Neuronal stem cell (in vitro differentiated cells): ENCODE measurements around the gene LPAR3.

ENCODE experiments used
- DNase-seq: peaks from one replicate; pipeline ENCODE4 v3.0.0-alpha.2; 2013; ENCODE audit warnings: low spot score
- H2AFZ ChIP-seq: one replicate; pipeline ENCODE4 v1.6.1; 2013; ENCODE audit warnings: mild to moderate bottlenecking, low read length, inconsistent platforms
- H2AK5ac ChIP-seq: 2 replicates; pipeline ENCODE4 v1.6.1; 2013; ENCODE audit warnings: low read depth, mild to moderate bottlenecking, inconsistent platforms, low read length, moderate library complexity, mixed read lengths
- H2BK120ac ChIP-seq: 2 replicates; pipeline ENCODE4 v1.6.1; 2013; ENCODE audit warnings: low read depth, mild to moderate bottlenecking, inconsistent platforms, low read length, moderate library complexity, mixed read lengths
- H2BK12ac ChIP-seq: one replicate; pipeline ENCODE4 v1.6.1; 2013; ENCODE audit warnings: low read length, inconsistent platforms
- H2BK15ac ChIP-seq: 2 replicates; pipeline ENCODE4 v1.6.1; 2013; ENCODE audit warnings: mild to moderate bottlenecking, low read length, inconsistent platforms, mixed read lengths
- H2BK5ac ChIP-seq: one replicate; pipeline ENCODE4 v1.6.1; 2013; ENCODE audit warnings: inconsistent platforms, mild to moderate bottlenecking, low read length, moderate library complexity
- H3K14ac ChIP-seq: one replicate; pipeline ENCODE4 v1.6.1; 2013; ENCODE audit warnings: low read length, inconsistent platforms
- H3K18ac ChIP-seq: 2 replicates; pipeline ENCODE4 v1.6.1; 2013; ENCODE audit warnings: low read length, inconsistent platforms
- H3K23ac ChIP-seq: 2 replicates; pipeline ENCODE4 v1.6.1; 2013; ENCODE audit warnings: low read depth, mild to moderate bottlenecking, mixed read lengths, low read length, inconsistent platforms; ENCODE audit not compliant: poor library complexity
- H3K27ac ChIP-seq: replicated peaks from 3 replicates; pipeline ENCODE4 v1.5.1; 2013; ENCODE audit warnings: low read length, inconsistent platforms
- H3K27me3 ChIP-seq, 3 experiments: 2 replicates each; pipeline ENCODE4 v1.6.1; 2013; ENCODE audit warnings: low read length in 3 of 3, mild to moderate bottlenecking in 2 of 3, inconsistent platforms in 1 of 3, low read depth in 1 of 3, mixed read lengths in 1 of 3, moderate library complexity in 1 of 3; ENCODE audit not compliant: control insufficient read depth in 3 of 3, insufficient read depth in 3 of 3
- H3K36me3 ChIP-seq, 2 donors: replicated peaks in 1 of 2; 2 replicates each; pipeline ENCODE4 v1.6.1; 2013; ENCODE audit warnings: low read length in 2 of 2; ENCODE audit not compliant: control insufficient read depth in 2 of 2, insufficient read depth in 2 of 2
- H3K4ac ChIP-seq: 2 replicates; pipeline ENCODE4 v1.6.1; 2013; ENCODE audit warnings: inconsistent platforms, mild to moderate bottlenecking, low read length, moderate library complexity
- H3K4me1 ChIP-seq, 2 donors: 1 replicate in 1 of 2; 2 replicates in 1 of 2; pipeline ENCODE4 v1.6.1; 2013; ENCODE audit warnings: low read length in 2 of 2, low read depth in 1 of 2; ENCODE audit not compliant: control insufficient read depth in 2 of 2, insufficient read depth in 1 of 2
- H3K4me2 ChIP-seq: one replicate; pipeline ENCODE4 v1.6.1; 2013; ENCODE audit warnings: mild to moderate bottlenecking, low read length, inconsistent platforms; ENCODE audit not compliant: insufficient read depth, poor library complexity, severe bottlenecking
- H3K4me3 ChIP-seq, 2 donors: 2 replicates each; pipeline ENCODE4 v1.5.1; 2013; ENCODE audit warnings: low read length in 2 of 2, mild to moderate bottlenecking in 2 of 2, inconsistent platforms in 1 of 2, moderate library complexity in 1 of 2
- H3K79me1 ChIP-seq: one replicate; pipeline ENCODE4 v1.6.1; 2013; ENCODE audit warnings: low read depth, mild to moderate bottlenecking, inconsistent platforms, low read length, moderate library complexity
- H3K9ac ChIP-seq: one replicate; pipeline ENCODE4 v1.6.1; 2013; ENCODE audit warnings: mild to moderate bottlenecking, low read depth, low read length, inconsistent platforms; ENCODE audit not compliant: poor library complexity
- H3K9me3 ChIP-seq, 2 donors: replicated peaks in 1 of 2; 2 replicates each; pipeline versions ENCODE3 to v1.6.1; 2013; ENCODE audit warnings: low read length in 2 of 2, mild to moderate bottlenecking in 2 of 2, inconsistent platforms in 1 of 2, low read depth in 1 of 2, mixed read lengths in 1 of 2, moderate library complexity in 1 of 2; ENCODE audit not compliant: control insufficient read depth in 2 of 2, insufficient read depth in 1 of 2
- H4K8ac ChIP-seq: one replicate; pipeline ENCODE4 v1.6.1; 2013; ENCODE audit warnings: low read depth, mild to moderate bottlenecking, inconsistent platforms, low read length, moderate library complexity
- H4K91ac ChIP-seq: one replicate; pipeline ENCODE4 v1.6.1; 2013; ENCODE audit warnings: low read length, low read depth, mild to moderate bottlenecking, inconsistent platforms; ENCODE audit not compliant: poor library complexity
- WGBS, 2 donors: extraction: QIAGEN DNeasy Blood & Tissue Kit; methylation state at CpG; one replicate each; pipeline ENCODE4 v1.1.7; 2013; ENCODE audit warnings: missing lambda C conversion rate in 2 of 2, mixed read lengths in 1 of 2; ENCODE audit not compliant: insufficient read length in 2 of 2, insufficient replicate concordance in 1 of 2; ENCODE audit errors: extremely low coverage in 2 of 2; 5-methylcytosine and 5-hydroxymethylcytosine counted together

LPAR3 gene

GRCh38 chr1:84930329-84930728, 37.3 kb upstream of the LPAR3 start:
- Histone ChIP-seq H3K27me3 (peaks cover 0 to 9% (median 0%) of the 10 kb centered on the region in 3 experiments), H3K4me3 (no peak overlapping the region)

GRCh38 chr1:84929581-84929980, 36.6 kb upstream of the LPAR3 start:
- no peaks in the 10 kb centered on the region for H3K4me1 ChIP-seq
- no peak overlapping the region for H2BK5ac ChIP-seq
- H2AK5ac ChIP-seq, result no peak overlapping the region
- H3K79me1 ChIP-seq, result no peaks in the 10 kb centered on the region
- no peak overlapping the region for H3K4me3 ChIP-seq
- no peak overlapping the region for H4K91ac ChIP-seq
- H2BK120ac ChIP-seq, result no peak overlapping the region
- WGBS, 2 donors, result no CpG with 5 or more reads among the region's 1 CpG
- no peaks in the 10 kb centered on the region for H3K36me3 ChIP-seq
- no peak overlapping the region for H3K4ac ChIP-seq
- no peaks in the 10 kb centered on the region for H3K9me3 ChIP-seq
- H3K4me2 ChIP-seq, result no peak overlapping the region
- no peak overlapping the region for H2BK15ac ChIP-seq
- H3K23ac ChIP-seq, result no peak overlapping the region
- no peak for DNase-seq
- no peak overlapping the region for H3K18ac ChIP-seq
- no peak overlapping the region for H2BK12ac ChIP-seq
- H4K8ac ChIP-seq, result no peak overlapping the region
- H2AFZ ChIP-seq, result no peak overlapping the region
- H3K9ac ChIP-seq, result no peak overlapping the region
- no peak overlapping the region for H3K14ac ChIP-seq
- peaks cover 0 to 5% (median 0%) of the 10 kb centered on the region in 3 experiments for H3K27me3 ChIP-seq
- H3K27ac ChIP-seq, result no peak overlapping the region

More at GRCh38 chr1:84930329-84930728, 37.3 kb upstream of the LPAR3 start:
- no peak overlapping the region for H2AFZ ChIP-seq
- H3K18ac ChIP-seq, result no peak overlapping the region
- H2AK5ac ChIP-seq, result no peak overlapping the region
- H3K27ac ChIP-seq, result no peak overlapping the region
- no peak overlapping the region for H3K23ac ChIP-seq
- H3K4me2 ChIP-seq, result no peak overlapping the region
- H3K4me1 ChIP-seq, result no peaks in the 10 kb centered on the region
- H3K9ac ChIP-seq, result no peak overlapping the region
- no peaks in the 10 kb centered on the region for H3K79me1 ChIP-seq
- no peak overlapping the region for H2BK15ac ChIP-seq
- H2BK120ac ChIP-seq, result no peak overlapping the region
- no peak for DNase-seq
- no peak overlapping the region for H4K8ac ChIP-seq
- no peaks in the 10 kb centered on the region for H3K36me3 ChIP-seq
- no peak overlapping the region for H3K4ac ChIP-seq
- H2BK12ac ChIP-seq, result no peak overlapping the region
- no peaks in the 10 kb centered on the region for H3K9me3 ChIP-seq
- WGBS, 2 donors, result no CpG with 5 or more reads among the region's 4 CpGs
- H4K91ac ChIP-seq, result no peak overlapping the region
- H2BK5ac ChIP-seq, result no peak overlapping the region
- no peak overlapping the region for H3K14ac ChIP-seq

GRCh38 chr1:84928979-84929378, 36.0 kb upstream of the LPAR3 start:
- H3K36me3 ChIP-seq, result no peaks in the 10 kb centered on the region
- H3K4me2 ChIP-seq, result no peak overlapping the region
- DNase-seq, result no peak
- no peak overlapping the region for H2BK15ac ChIP-seq
- no peak overlapping the region for H2AFZ ChIP-seq
- H4K8ac ChIP-seq, result no peak overlapping the region
- H3K14ac ChIP-seq, result no peak overlapping the region
- no peak overlapping the region for H3K4me3 ChIP-seq
- H3K9me3 ChIP-seq, result no peaks in the 10 kb centered on the region
- no peak overlapping the region for H2BK120ac ChIP-seq
- H3K18ac ChIP-seq, result no peak overlapping the region
- no peaks in the 10 kb centered on the region for H3K4me1 ChIP-seq
- no peak overlapping the region for H2AK5ac ChIP-seq
- no CpG with 5 or more reads among the region's 4 CpGs for WGBS, 2 donors
- H3K27me3 ChIP-seq, result peaks cover 0 to 5% (median 0%) of the 10 kb centered on the region in 3 experiments
- no peak overlapping the region for H3K27ac ChIP-seq
- H2BK5ac ChIP-seq, result no peak overlapping the region
- no peaks in the 10 kb centered on the region for H3K79me1 ChIP-seq
- no peak overlapping the region for H2BK12ac ChIP-seq
- H3K23ac ChIP-seq, result no peak overlapping the region
- H3K9ac ChIP-seq, result no peak overlapping the region
- no peak overlapping the region for H4K91ac ChIP-seq
- H3K4ac ChIP-seq, result no peak overlapping the region

- Histone ChIP-seq H3K14ac (no peak overlapping the region), H3K4me1 (no peaks in the 10 kb centered on the region), H3K18ac (no peak overlapping the region), H3K4ac (no peak overlapping the region), H3K27me3 (no peaks in the 10 kb centered on the region), H3K4me3 (no peak overlapping the region), H2BK120ac (no peak overlapping the region), H2AFZ (no peak overlapping the region), H3K79me1 (no peaks in the 10 kb centered on the region), H3K4me2 (no peak overlapping the region), H4K8ac (no peak overlapping the region), H2BK15ac (no peak overlapping the region), H2BK5ac (no peak overlapping the region), H3K36me3 (no peaks in the 10 kb centered on the region), H3K27ac (no peak overlapping the region), H3K23ac (no peak overlapping the region), H4K91ac (no peak overlapping the region), H2BK12ac (no peak overlapping the region), H2AK5ac (no peak overlapping the region), H3K9me3 (no peaks in the 10 kb centered on the region), H3K9ac (no peak overlapping the region)
- no peak for DNase-seq
- no CpG with 5 or more reads among the region's 3 CpGs for WGBS, 2 donors
Observed at GRCh38 chr1:84923317-84923716, 30.3 kb upstream of the LPAR3 start.
